Adrenal gland (tissue), 12 donors: Measurements from ENCODE around the gene PSMC3. TPM values are rescaled to one million over a fixed set of nuclear protein-coding genes. Genes with fewer than 3 reads are reported as not detected.

Source experiments
- DNase-seq, 7 donors: peaks; one replicate each; pipeline ENCODE4 v3.0.0-alpha.2; 2019 to 2020
- H3K27ac ChIP-seq, 5 donors: fragments of 200-600 bp; sonication (generic) in 4 of 5; 1 replicate in 3 of 5; 2 replicates in 2 of 5; pipeline versions ENCODE4 v1.5.1 to v1.8.0; 2016 to 2020; ENCODE audit warnings: mild to moderate bottlenecking in 1 of 5
- H3K27me3 ChIP-seq: fragments of 200-600 bp; 2 replicates; pipeline ENCODE4 v1.8.0; 2021
- H3K36me3 ChIP-seq, 2 donors: fragments of 200-600 bp; replicated peaks in 1 of 2; 1 replicate in 1 of 2; 2 replicates in 1 of 2; pipeline versions ENCODE4 v1.5.1 to v1.8.0; 2018 to 2022
- H3K4me1 ChIP-seq, 2 donors: fragments of 200-600 bp; replicated peaks in 1 of 2; 1 replicate in 1 of 2; 2 replicates in 1 of 2; pipeline versions ENCODE4 v1.5.1 to v1.8.0; 2018 to 2021
- H3K4me3 ChIP-seq, 4 donors: fragments of 200-600 bp; sonication (generic) in 3 of 4; one replicate each; pipeline ENCODE4 v1.5.1; 2016 to 2018
- H3K9me3 ChIP-seq, 3 donors: fragments of 200-600 bp; sonication (generic) in 1 of 3; replicated peaks in 1 of 3; 1 replicate in 2 of 3; 2 replicates in 1 of 3; pipeline versions ENCODE4 v1.5.1 to v1.8.0; 2016 to 2021
- POLR2A ChIP-seq, 2 donors: fragments of 450-650 bp; IDR thresholded peaks; one replicate each; pipeline ENCODE4 v1.6.1; 2017; ENCODE audit warnings: antibody characterized with exemption in 2 of 2, mild to moderate bottlenecking in 2 of 2, moderate library complexity in 1 of 2
- WGBS, 4 donors: extraction: QIAGEN DNeasy Blood & Tissue Kit in 2 of 4; methylation state at CpG; one replicate each; pipeline versions ENCODE4 v1.1.5 to v1.1.7; 2013 to 2017; 5-methylcytosine and 5-hydroxymethylcytosine counted together
- intact Hi-C, 2 donors: fragments of 100-400 bp; cut with DNase I; formaldehyde crosslinking; loops; one replicate each; pipeline versions ENCODE4 v1.14.1 to v1.15.0; 2022 to 2023
- polyA plus RNA-seq, 3 donors: library from polyadenylated mRNA; stranded (reverse); fragments of 200-250 nt in 2 of 3; fragments of 350-450 nt in 1 of 3; fragmentation: Illumina TruSeq in 1 of 3; extraction: RNeasy Lipid Tissue Mini Kit (QIAGEN cat#74804) in 1 of 3; gene quantifications; one replicate each; pipeline ENCODE4 v1.2.3, GENCODE V29; 2013 to 2014
- total RNA-seq, 9 donors: library from RNA; depleted of rRNA in 4 of 9; stranded (reverse); fragments of >200 nt in 4 of 9; fragments of 120-200 nt in 1 of 9; fragmentation: NEBNext Ultra II Directional in 1 of 9; extraction: Animal tissue kit (Norgen Biotek cat#: 25700) in 1 of 9; gene quantifications; one replicate each; pipeline versions ENCODE4 v1.1.0 to v1.2.4, GENCODE V29; 2013 to 2023
- TF ChIP-seq, protein P1 (sequence below), 6 experiments: fragments of 450-650 bp in 4 of 6; fragments of 200-600 bp in 2 of 6; sonication (generic) in 1 of 6; IDR thresholded peaks; 1 replicate in 5 of 6; 2 replicates in 1 of 6; pipeline versions ENCODE4 v1.5.1 to v1.8.0; 2016 to 2021; ENCODE audit warnings: antibody characterized with exemption in 6 of 6, mild to moderate bottlenecking in 2 of 6, moderate library complexity in 1 of 6
- donor health status: healthy with polysubstance abuse.
- donor health status: Bipolar disorder and iron deficiency.
- donor health status: DM: yes; HTN: yes; CAD: no.
- donor health status: DM: no; HTN: no; CAD: no.
- donor health status: DM: no; HTN: no; CAD: no.
- donor health status: DM: yes; HTN: yes; CAD: no.

The PSMC3 gene
- total and polyA plus RNA-seq, 12 donors: 85.4 to 291 (median 130) TPM

- DNase-seq: no peak
- no peak overlapping the region for H3K27ac ChIP-seq
- H3K4me1 ChIP-seq: no peaks in the 10 kb centered on the region
- no peaks in the 10 kb centered on the region for H3K36me3 ChIP-seq
- intact Hi-C loops: loop anchor here in 1 of 2 donors (5.0 kb wide), 2 partner anchors 33 to 73 kb away; no protein-coding TSS in a partner anchor
- H3K27me3 ChIP-seq: no peaks in the 10 kb centered on the region
- H3K4me3 ChIP-seq: no peak overlapping the region
- no peak for TF ChIP-seq POLR2A (IDR thresholded peaks at IDR 0.05)
- TF ChIP-seq, protein P1, sequence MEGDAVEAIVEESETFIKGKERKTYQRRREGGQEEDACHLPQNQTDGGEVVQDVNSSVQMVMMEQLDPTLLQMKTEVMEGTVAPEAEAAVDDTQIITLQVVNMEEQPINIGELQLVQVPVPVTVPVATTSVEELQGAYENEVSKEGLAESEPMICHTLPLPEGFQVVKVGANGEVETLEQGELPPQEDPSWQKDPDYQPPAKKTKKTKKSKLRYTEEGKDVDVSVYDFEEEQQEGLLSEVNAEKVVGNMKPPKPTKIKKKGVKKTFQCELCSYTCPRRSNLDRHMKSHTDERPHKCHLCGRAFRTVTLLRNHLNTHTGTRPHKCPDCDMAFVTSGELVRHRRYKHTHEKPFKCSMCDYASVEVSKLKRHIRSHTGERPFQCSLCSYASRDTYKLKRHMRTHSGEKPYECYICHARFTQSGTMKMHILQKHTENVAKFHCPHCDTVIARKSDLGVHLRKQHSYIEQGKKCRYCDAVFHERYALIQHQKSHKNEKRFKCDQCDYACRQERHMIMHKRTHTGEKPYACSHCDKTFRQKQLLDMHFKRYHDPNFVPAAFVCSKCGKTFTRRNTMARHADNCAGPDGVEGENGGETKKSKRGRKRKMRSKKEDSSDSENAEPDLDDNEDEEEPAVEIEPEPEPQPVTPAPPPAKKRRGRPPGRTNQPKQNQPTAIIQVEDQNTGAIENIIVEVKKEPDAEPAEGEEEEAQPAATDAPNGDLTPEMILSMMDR (IDR thresholded peaks at IDR 0.05): no peak
- WGBS, 4 donors: 80 to 95% (median 88%) methylated on average over 2 of the region's 2 CpGs
- H3K9me3 ChIP-seq: no peaks in the 10 kb centered on the region
Measured at GRCh38 chr11:47379317-47379716, 46.9 kb downstream of the PSMC3 start.

GRCh38 chr11:47378836-47379170 lies 47.4 kb downstream of the PSMC3 start:
- Histone ChIP-seq H3K27me3 (no peaks in the 10 kb centered on the region), H3K4me1 (no peaks in the 10 kb centered on the region), H3K9me3 (no peaks in the 10 kb centered on the region), H3K36me3 (no peaks in the 10 kb centered on the region), H3K27ac (peak overlapping the region in 4 of 5 donors; percentile 21 to 90 (median 64)), H3K4me3 (no peak overlapping the region)
- intact Hi-C loops: loop anchor here in 1 of 2 donors (5.0 kb wide), 2 partner anchors 33 to 73 kb away; no protein-coding TSS in a partner anchor
- no peak for DNase-seq
- TF ChIP-seq POLR2A (IDR thresholded peaks at IDR 0.05): no peak
- TF ChIP-seq, protein P1 (IDR thresholded peaks at IDR 0.05): no peak

DNA sequence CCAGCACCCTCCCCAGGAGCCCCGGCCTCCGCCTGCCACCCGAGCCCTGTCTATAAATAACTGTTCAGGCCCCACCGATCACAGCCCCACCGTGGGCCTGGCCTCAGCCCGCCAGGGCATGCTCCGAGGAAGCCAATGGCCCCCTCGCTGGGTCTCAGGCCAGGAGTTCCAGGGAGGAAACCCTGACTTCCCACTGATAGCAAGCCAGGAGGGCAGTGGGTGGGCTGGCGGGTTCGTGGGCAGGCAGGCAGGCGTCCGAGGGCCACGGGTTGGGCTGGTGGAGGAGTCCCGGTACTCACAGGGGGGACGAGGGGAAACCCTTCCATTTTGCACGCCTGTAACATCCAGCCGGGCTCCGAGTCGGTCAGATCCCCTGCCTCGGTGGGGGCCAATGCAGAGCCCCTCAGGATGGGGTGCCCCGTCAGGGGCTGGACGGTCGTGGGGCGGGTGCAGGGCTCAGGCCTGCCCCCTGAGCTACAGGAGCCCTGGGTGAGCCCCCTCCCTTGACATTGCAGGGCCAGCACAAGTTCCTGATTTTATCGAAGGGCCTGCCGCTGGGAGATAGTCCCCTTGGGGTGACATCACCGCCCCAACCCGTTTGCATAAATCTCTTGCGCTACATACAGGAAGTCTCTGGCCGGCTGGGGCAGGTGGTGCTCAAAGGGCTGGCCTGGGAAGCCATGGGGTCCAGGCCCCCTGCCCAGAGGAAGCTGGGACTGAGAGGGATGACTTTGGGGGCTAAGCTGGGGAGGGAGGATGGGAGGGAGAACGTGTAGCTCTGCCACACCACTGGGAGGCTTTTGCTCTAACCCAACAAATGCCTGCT lies 48.0 kb downstream of the PSMC3 start, which contains the start of gene SPI1:
TSS of gene SPI1 (minus strand) at position 538 of the 826 bp plus-strand sequence. CDS start at position 344, 194 bp downstream.
- Histone ChIP-seq H3K27ac (peak within 1 kb of the TSS; percentile 21 to 90 (median 62)), H3K36me3 (no peaks in the 10 kb centered on the region), H3K4me3 (peak within 1 kb of the TSS in 1 of 4 donors; percentile 46), H3K27me3 (no peaks in the 10 kb centered on the region), H3K9me3 (no peaks in the 10 kb centered on the region), H3K4me1 (no peaks in the 10 kb centered on the region)
- DNase-seq: peak in 5 of 7 donors; percentile 65 to 82 (median 66)
- WGBS, 4 donors: 64 to 84% (median 66%) methylated on average over 11 to 31 of the region's 31 CpGs
- intact Hi-C loops: loop anchor here in 1 of 2 donors (5.0 kb wide), 2 partner anchors 34 to 74 kb away; no protein-coding TSS in a partner anchor
- TF ChIP-seq, protein P1 (IDR thresholded peaks at IDR 0.05): no peak
- peak in 1 of 2 donors; percentile 10 for TF ChIP-seq POLR2A (IDR thresholded peaks at IDR 0.05)

- no peak for DNase-seq
- intact Hi-C loops: loop anchor here in 1 of 2 donors (5.0 kb wide), 2 partner anchors 35 to 75 kb away; no protein-coding TSS in a partner anchor
- Histone ChIP-seq H3K9me3 (no peaks in the 10 kb centered on the region), H3K27ac (peak overlapping the region; percentile 21 to 90 (median 62)), H3K4me1 (no peaks in the 10 kb centered on the region), H3K36me3 (no peaks in the 10 kb centered on the region), H3K4me3 (peak overlapping the region in 1 of 4 donors; percentile 46), H3K27me3 (no peaks in the 10 kb centered on the region)
- WGBS, 4 donors: 68 to 79% (median 75%) methylated on average over 5 of the region's 5 CpGs
- TF ChIP-seq, protein P1 (IDR thresholded peaks at IDR 0.05): no peak
- TF ChIP-seq POLR2A (IDR thresholded peaks at IDR 0.05): no peak
Measured at GRCh38 chr11:47377571-47378009, 48.6 kb downstream of the PSMC3 start.
